Smooth muscle cell (in vitro differentiated cells): ENCODE data around the gene HAVCR1. TPM values are rescaled to one million over a fixed set of nuclear protein-coding genes. Genes with fewer than 3 reads are reported as not detected.
"Not testable (repeated sequence)": the region's sequence is repeated elsewhere in the genome, so short reads cannot be mapped to it uniquely, and the experiment has no call there.

Experiments used
- DNase-seq: peaks from one replicate; lab custom pipeline; 2025; ENCODE audit not compliant: unreplicated experiment; lab: John Stamatoyannopoulos, UW
- H2AFZ ChIP-seq: fragments of 200-600 bp; sonication (generic); 2 replicates; pipeline ENCODE4 v1.6.0; 2016; ENCODE audit warnings: antibody characterized with exemption, low read depth, mild to moderate bottlenecking
- H3F3A ChIP-seq: fragments of 200-600 bp; sonication (generic); 2 replicates; pipeline ENCODE4 v1.6.0; 2017; ENCODE audit warnings: antibody characterized with exemption, low read depth
- H3K27ac ChIP-seq: fragments of 200-600 bp; sonication (generic); 2 replicates; pipeline ENCODE4 v1.5.1; 2016; ENCODE audit warnings: low read depth, mild to moderate bottlenecking
- H3K27me3 ChIP-seq: fragments of 200-600 bp; sonication (generic); 2 replicates; pipeline ENCODE4 v1.6.1; 2016; ENCODE audit warnings: low read depth, mild to moderate bottlenecking
- H3K36me3 ChIP-seq: fragments of 200-600 bp; sonication (generic); 2 replicates; pipeline ENCODE4 v1.5.1; 2016; ENCODE audit warnings: low read depth
- H3K4me1 ChIP-seq: fragments of 200-600 bp; sonication (generic); 2 replicates; pipeline ENCODE4 v1.5.1; 2016; ENCODE audit warnings: low read depth
- H3K4me2 ChIP-seq: fragments of 200-600 bp; sonication (generic); 2 replicates; pipeline ENCODE4 v1.6.0; 2016; ENCODE audit warnings: mild to moderate bottlenecking
- H3K4me3 ChIP-seq: fragments of 200-600 bp; sonication (generic); 2 replicates; pipeline ENCODE4 v1.5.1; 2016; ENCODE audit warnings: mild to moderate bottlenecking
- H3K79me2 ChIP-seq: fragments of 200-600 bp; sonication (generic); 2 replicates; pipeline ENCODE4 v1.6.0; 2016; ENCODE audit warnings: low read depth, mild to moderate bottlenecking
- H3K9ac ChIP-seq: fragments of 200-600 bp; sonication (generic); 2 replicates; pipeline ENCODE4 v1.6.0; 2016; ENCODE audit warnings: low read depth
- H3K9me3 ChIP-seq: fragments of 200-600 bp; sonication (generic); replicated peaks from 2 replicates; pipeline ENCODE4 v1.5.1; 2016; ENCODE audit warnings: low read depth
- H4K20me1 ChIP-seq: fragments of 200-600 bp; sonication (generic); 2 replicates; pipeline ENCODE4 v1.6.0; 2016; ENCODE audit warnings: low read depth
- WGBS: methylation state at CpG from one replicate; pipeline ENCODE4 v1.1.7; 2016; ENCODE audit warnings: low lambda C conversion rate; 5-methylcytosine and 5-hydroxymethylcytosine counted together
- polyA plus RNA-seq: library from polyadenylated mRNA; unstranded; fragments of >200 nt; fragmentation: Nextera tagmentation; extraction: Ambion mirVana; gene quantifications from 2 replicates; pipeline ENCODE4 v1.2.1, GENCODE V29; 2016
- total RNA-seq: library from RNA; depleted of rRNA; stranded (reverse); fragments of >200 nt; gene quantifications from 2 replicates; pipeline ENCODE4 v1.2.3, GENCODE V29; 2014
- TF ChIP-seq, protein P1 (sequence below): fragments of 200-600 bp; sonication (generic); IDR thresholded peaks from 2 replicates; pipeline ENCODE4 v1.5.1; 2017; ENCODE audit warnings: borderline replicate concordance, mild to moderate bottlenecking, antibody characterized with exemption; ENCODE audit not compliant: insufficient read depth, poor library complexity, severe bottlenecking

The HAVCR1 gene
- total and polyA plus RNA-seq, 2 experiments from 2014 or later: not detected

- Histone ChIP-seq H4K20me1 (no peaks in the 10 kb centered on the region), H3K4me1 (no peaks in the 10 kb centered on the region), H3F3A (peaks cover 7% of the 10 kb centered on the region), H3K9me3 (no peaks in the 10 kb centered on the region), H2AFZ (no peak overlapping the region), H3K79me2 (no peaks in the 10 kb centered on the region), H3K36me3 (no peaks in the 10 kb centered on the region), H3K27me3 (no peaks in the 10 kb centered on the region), H3K4me3 (no peak overlapping the region), H3K4me2 (peak overlapping the region; percentile 4), H3K9ac (no peak overlapping the region), H3K27ac (no peak overlapping the region)
- 3% methylated on average over 1 of the region's 1 CpG for WGBS
- TF ChIP-seq, protein P1, sequence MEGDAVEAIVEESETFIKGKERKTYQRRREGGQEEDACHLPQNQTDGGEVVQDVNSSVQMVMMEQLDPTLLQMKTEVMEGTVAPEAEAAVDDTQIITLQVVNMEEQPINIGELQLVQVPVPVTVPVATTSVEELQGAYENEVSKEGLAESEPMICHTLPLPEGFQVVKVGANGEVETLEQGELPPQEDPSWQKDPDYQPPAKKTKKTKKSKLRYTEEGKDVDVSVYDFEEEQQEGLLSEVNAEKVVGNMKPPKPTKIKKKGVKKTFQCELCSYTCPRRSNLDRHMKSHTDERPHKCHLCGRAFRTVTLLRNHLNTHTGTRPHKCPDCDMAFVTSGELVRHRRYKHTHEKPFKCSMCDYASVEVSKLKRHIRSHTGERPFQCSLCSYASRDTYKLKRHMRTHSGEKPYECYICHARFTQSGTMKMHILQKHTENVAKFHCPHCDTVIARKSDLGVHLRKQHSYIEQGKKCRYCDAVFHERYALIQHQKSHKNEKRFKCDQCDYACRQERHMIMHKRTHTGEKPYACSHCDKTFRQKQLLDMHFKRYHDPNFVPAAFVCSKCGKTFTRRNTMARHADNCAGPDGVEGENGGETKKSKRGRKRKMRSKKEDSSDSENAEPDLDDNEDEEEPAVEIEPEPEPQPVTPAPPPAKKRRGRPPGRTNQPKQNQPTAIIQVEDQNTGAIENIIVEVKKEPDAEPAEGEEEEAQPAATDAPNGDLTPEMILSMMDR: no peak
- DNase-seq: no peak
Measured at GRCh38 chr5:157049605-157050004, 9.3 kb downstream of the HAVCR1 start.

- H2AFZ ChIP-seq: no peak overlapping the region
- H3K9ac ChIP-seq: no peak overlapping the region
- DNase-seq: no peak
- no peak overlapping the region for H3K4me3 ChIP-seq
- WGBS: 63% methylated on average over 5 of the region's 5 CpGs
- H3K36me3 ChIP-seq: no peaks in the 10 kb centered on the region
- peaks cover 7% of the 10 kb centered on the region for H3F3A ChIP-seq
- H3K9me3 ChIP-seq: no peaks in the 10 kb centered on the region
- no peak overlapping the region for H3K4me2 ChIP-seq
- H3K4me1 ChIP-seq: no peaks in the 10 kb centered on the region
- no peaks in the 10 kb centered on the region for H3K27me3 ChIP-seq
- no peaks in the 10 kb centered on the region for H3K79me2 ChIP-seq
- TF ChIP-seq, protein P1: no peak
- no peak overlapping the region for H3K27ac ChIP-seq
- no peaks in the 10 kb centered on the region for H4K20me1 ChIP-seq
Measured at GRCh38 chr5:157047898-157048297, 11.0 kb downstream of the HAVCR1 start.

DNA sequence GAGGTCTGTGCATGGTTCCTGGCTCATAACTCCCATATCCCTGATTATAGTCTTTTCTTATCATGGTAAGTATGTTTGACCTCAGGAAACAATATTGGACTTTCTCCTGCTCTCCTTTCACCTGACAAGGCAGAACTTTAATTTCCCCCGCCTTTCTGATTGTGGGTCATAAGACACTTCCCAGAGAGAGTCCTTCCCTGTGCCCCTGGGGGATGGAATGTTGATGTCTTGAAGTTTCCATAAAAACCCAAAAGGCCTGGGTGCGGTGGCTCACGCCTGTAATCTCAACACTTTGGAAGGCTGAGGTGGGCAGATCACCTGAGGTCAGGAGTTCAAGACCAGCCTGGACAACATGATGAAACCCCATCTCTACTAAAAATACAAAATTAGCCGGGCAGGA is 11.9 kb downstream of the HAVCR1 start:
- H4K20me1 ChIP-seq, H3K9ac ChIP-seq, H3K79me2 ChIP-seq, H2AFZ ChIP-seq, H3K4me1 ChIP-seq, H3K4me3 ChIP-seq, H3K27ac ChIP-seq, H3K4me2 ChIP-seq, DNase-seq, H3K36me3 ChIP-seq, H3F3A ChIP-seq, H3K27me3 ChIP-seq, H3K9me3 ChIP-seq: not testable (repeated sequence)
- WGBS: 95% methylated on average over 4 of the region's 4 CpGs

DNA sequence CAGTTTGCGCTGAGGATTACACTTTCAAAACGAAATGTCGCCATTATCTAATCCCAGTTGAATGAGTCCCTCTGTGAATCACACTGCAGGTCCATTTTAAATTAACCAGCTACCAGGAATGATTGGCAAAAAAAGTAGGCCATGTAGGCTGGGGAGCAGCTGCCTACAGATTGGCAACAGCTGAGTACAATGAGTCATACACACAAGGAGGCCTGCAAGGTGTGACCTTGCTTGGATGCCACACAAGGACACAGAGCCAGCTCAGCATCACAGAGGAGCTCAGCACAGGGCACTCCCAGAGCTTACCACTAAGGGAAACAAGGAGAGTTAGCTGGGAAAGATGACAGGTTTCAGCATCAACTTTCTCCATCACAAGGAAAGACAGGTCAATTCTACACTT is 12.9 kb downstream of the HAVCR1 start:
- DNase-seq: no peak
- no peak overlapping the region for H3K27ac ChIP-seq

More for the DNA sequence above, 12.9 kb downstream of the HAVCR1 start:
- H3K4me3 ChIP-seq: no peak overlapping the region
- peaks cover 7% of the 10 kb centered on the region for H3F3A ChIP-seq
- no peaks in the 10 kb centered on the region for H3K79me2 ChIP-seq
- no peaks in the 10 kb centered on the region for H3K4me1 ChIP-seq
- no peak overlapping the region for H3K4me2 ChIP-seq
- TF ChIP-seq, protein P1: no peak
- H3K9ac ChIP-seq: no peak overlapping the region
- H2AFZ ChIP-seq: no peak overlapping the region
- H3K36me3 ChIP-seq: no peaks in the 10 kb centered on the region
- no peaks in the 10 kb centered on the region for H3K27me3 ChIP-seq
- no peaks in the 10 kb centered on the region for H4K20me1 ChIP-seq
- H3K9me3 ChIP-seq: no peaks in the 10 kb centered on the region
- 48% methylated on average over 3 of the region's 3 CpGs for WGBS
